ENCODE measurements around the gene C4orf50. TPM values are rescaled to one million over a fixed set of nuclear protein-coding genes. Genes with fewer than 3 reads are reported as not detected.

Gene C4orf50
- polyA plus RNA-seq, 1 donor from 2014 or later = 1.6 TPM

GRCh38 chr4:5927747-5928146 is 90.5 kb downstream of the C4orf50 start:
- H3K27ac ChIP-seq (ENCODE audit: low read length) = no peak overlapping the region
- no peaks in the 10 kb centered on the region for H3K79me2 ChIP-seq (replicated peaks; ENCODE audit: insufficient read depth, low read length)
- no peak overlapping the region for H2AFZ ChIP-seq (ENCODE audit: low read depth, low read length)
- no peak overlapping the region for H3K4me3 ChIP-seq (ENCODE audit: low read length)
- TF ChIP-seq RAD21 (conservative IDR thresholded peaks at IDR 0.05) (no peak), POLR2AphosphoS5 (IDR thresholded peaks at IDR 0.05) (no peak), CTCF (IDR thresholded peaks at IDR 0.05; ENCODE audit: poor library complexity, severe bottlenecking) (no peak), TAF1 (IDR thresholded peaks at IDR 0.05; ENCODE audit: low read depth) (no peak), MXI1 (conservative IDR thresholded peaks at IDR 0.05; ENCODE audit: poor library complexity, severe bottlenecking) (no peak), REST (IDR thresholded peaks at IDR 0.05; ENCODE audit: borderline replicate concordance) (no peak), EP300 (conservative IDR thresholded peaks at IDR 0.05; ENCODE audit: poor library complexity, severe bottlenecking) (no peak), SMC3 (conservative IDR thresholded peaks at IDR 0.05; ENCODE audit: poor library complexity) (no peak), EZH2 (IDR thresholded peaks at IDR 0.05; ENCODE audit: borderline replicate concordance, insufficient read depth, low read length, poor library complexity, severe bottlenecking) (no peak)
- peaks cover 2% of the 10 kb centered on the region for H3K27me3 ChIP-seq (ENCODE audit: insufficient read depth, low read depth, low read length)
- H3K9ac ChIP-seq (ENCODE audit: low read length) = no peak overlapping the region
- H3K4me2 ChIP-seq (ENCODE audit: low read length) = no peak overlapping the region
- no peaks in the 10 kb centered on the region for H4K20me1 ChIP-seq (ENCODE audit: insufficient read depth)
- no peaks in the 10 kb centered on the region for H3K36me3 ChIP-seq (ENCODE audit: insufficient read depth, low read length)
- no peaks in the 10 kb centered on the region for H3K9me3 ChIP-seq (ENCODE audit: low read length)
- H3K9me2 ChIP-seq (ENCODE audit: insufficient read depth, low read length) = no peaks in the 10 kb centered on the region
- H3F3A ChIP-seq (ENCODE audit: insufficient read depth, low read length, poor library complexity, severe bottlenecking) = no peaks in the 10 kb centered on the region

- no peaks in the 10 kb centered on the region for H4K20me1 ChIP-seq (ENCODE audit: insufficient read depth)
- H3K4me3 ChIP-seq (ENCODE audit: low read length) = no peak overlapping the region
- no peak overlapping the region for H3K4me2 ChIP-seq (ENCODE audit: low read length)
- no peak overlapping the region for H2AFZ ChIP-seq (ENCODE audit: low read depth, low read length)
- no peaks in the 10 kb centered on the region for H3K9me3 ChIP-seq (ENCODE audit: low read length)
- TF ChIP-seq SMC3 (conservative IDR thresholded peaks at IDR 0.05; ENCODE audit: poor library complexity) = no peak
- TF ChIP-seq MXI1 (conservative IDR thresholded peaks at IDR 0.05; ENCODE audit: poor library complexity, severe bottlenecking) = no peak
- TF ChIP-seq POLR2AphosphoS5 (IDR thresholded peaks at IDR 0.05) = no peak
- TF ChIP-seq CTCF (IDR thresholded peaks at IDR 0.05; ENCODE audit: poor library complexity, severe bottlenecking) = no peak
- no peak for TF ChIP-seq TAF1 (IDR thresholded peaks at IDR 0.05; ENCODE audit: low read depth)
- TF ChIP-seq REST (IDR thresholded peaks at IDR 0.05; ENCODE audit: borderline replicate concordance) = no peak
- no peak for TF ChIP-seq EZH2 (IDR thresholded peaks at IDR 0.05; ENCODE audit: borderline replicate concordance, insufficient read depth, low read length, poor library complexity, severe bottlenecking)
- TF ChIP-seq EP300 (conservative IDR thresholded peaks at IDR 0.05; ENCODE audit: poor library complexity, severe bottlenecking) = no peak
- TF ChIP-seq RAD21 (conservative IDR thresholded peaks at IDR 0.05) = no peak
- H3K9ac ChIP-seq (ENCODE audit: low read length) = no peak overlapping the region
- no peaks in the 10 kb centered on the region for H3F3A ChIP-seq (ENCODE audit: insufficient read depth, low read length, poor library complexity, severe bottlenecking)
- H3K27ac ChIP-seq (ENCODE audit: low read length) = no peak overlapping the region
- no peaks in the 10 kb centered on the region for H3K9me2 ChIP-seq (ENCODE audit: insufficient read depth, low read length)
- H3K27me3 ChIP-seq (ENCODE audit: insufficient read depth, low read depth, low read length) = peaks cover 2% of the 10 kb centered on the region
- H3K36me3 ChIP-seq (ENCODE audit: insufficient read depth, low read length) = no peaks in the 10 kb centered on the region
- no peaks in the 10 kb centered on the region for H3K79me2 ChIP-seq (replicated peaks; ENCODE audit: insufficient read depth, low read length)
Observed at GRCh38 chr4:5927116-5927515, 91.1 kb downstream of the C4orf50 start.
